Measurements from ENCODE around the gene GINS3. TPM values are rescaled to one million over a fixed set of nuclear protein-coding genes. Genes with fewer than 3 reads are reported as not detected.

GINS3 gene
- total RNA-seq, result 12.3 and 12.8 TPM in 2 replicates

DNA sequence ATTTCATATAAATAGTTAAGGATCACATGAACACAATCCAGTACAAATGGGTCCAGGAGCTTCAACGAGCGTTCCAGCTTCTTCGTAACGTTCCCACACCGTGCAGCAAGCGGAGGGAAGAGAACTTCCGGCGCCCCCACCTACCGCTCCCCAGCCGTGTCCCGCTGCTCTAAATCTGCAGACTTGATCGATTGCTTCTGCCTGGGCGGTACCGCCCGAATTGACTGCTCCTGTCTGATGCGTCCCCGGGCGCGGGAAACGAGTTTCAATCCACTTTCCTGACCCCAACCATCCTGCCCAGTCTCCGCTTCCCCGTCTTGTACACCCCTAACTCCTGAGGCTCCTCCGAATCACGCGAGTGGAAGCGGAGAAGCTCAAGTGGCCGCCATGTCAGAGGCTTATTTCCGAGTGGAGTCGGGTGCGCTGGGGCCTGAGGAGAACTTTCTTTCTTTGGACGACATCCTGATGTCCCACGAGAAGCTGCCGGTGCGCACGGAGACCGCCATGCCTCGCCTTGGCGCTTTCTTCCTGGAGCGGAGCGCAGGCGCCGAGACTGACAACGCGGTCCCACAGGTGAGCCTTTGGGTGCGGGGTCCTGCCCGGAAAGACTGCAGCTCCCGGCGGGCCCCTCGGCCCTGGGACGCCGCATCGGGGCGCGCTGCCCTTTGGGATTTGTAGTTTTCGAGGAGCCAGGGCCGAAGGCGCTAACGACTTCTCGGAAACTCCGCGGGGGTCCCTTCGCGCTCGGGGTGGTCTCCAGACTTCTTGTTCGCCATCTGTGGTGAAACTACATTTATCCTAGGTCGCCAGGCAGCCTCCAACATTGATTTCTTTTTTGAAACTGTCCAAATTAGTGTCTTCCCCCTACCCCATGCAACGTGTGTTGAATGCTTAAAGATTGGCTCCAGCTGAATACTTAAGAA, at the start of gene GINS3:
Gene GINS3, plus strand, starts transcription at position 257 of the 923 bp plus-strand sequence. Its CDS starts 131 bp downstream, at position 388.

Other genes with a start within 250 kb of the GINS3 start
- 17.2 and 18.2 TPM in 2 replicates for gene CSNK2A2, start 194.4 kb upstream of the GINS3 start, total RNA-seq
- gene PRSS54, start 97.4 kb upstream of the GINS3 start, total RNA-seq, result not detected in 2 replicates
- gene NDRG4, start 107.7 kb downstream of the GINS3 start, total RNA-seq, result 20.7 and 21.7 TPM in 2 replicates
- gene SETD6, start 123.0 kb downstream of the GINS3 start, total RNA-seq, result 5.9 and 10.1 TPM in 2 replicates
- gene CNOT1, start 237.4 kb downstream of the GINS3 start, total RNA-seq, result 66.6 TPM in 2 replicates

Measured in bronchus fibroblast of lung (primary cell).